HT1080 (cell line): ENCODE data around the gene RAB39A. TPM values are rescaled to one million over a fixed set of nuclear protein-coding genes. Genes with fewer than 3 reads are reported as not detected.

Source experiments
- total RNA-seq: library from RNA; depleted of rRNA; stranded (reverse); fragments of >200 nt; shearing (Covaris generic); gene quantifications from 2 replicates; pipeline ENCODE4 v1.2.3, GENCODE V29; 2014; rRNA removed

The RAB39A gene
- total RNA-seq, 1 experiment from 2014 or later, result 0.64 TPM

Other genes starting within 250 kb of the RAB39A start
- 0.17 TPM in 1 of 2 replicates, not detected in the other for gene SLN, start 216.4 kb upstream of the RAB39A start, total RNA-seq
- gene SLC35F2, start 69.7 kb upstream of the RAB39A start, total RNA-seq, result 69.8 and 74.5 TPM in 2 replicates
- gene CUL5, start 80.5 kb downstream of the RAB39A start, total RNA-seq, result 22.9 and 26.2 TPM in 2 replicates
- gene ACAT1, start 193.1 kb downstream of the RAB39A start, total RNA-seq, result 173 and 195 TPM in 2 replicates